Fibroblast of peridontal ligament (primary cell): ENCODE data around the gene GLOD5.

Experiments
- DNase-seq: peaks from one replicate; pipeline ENCODE4 v3.0.0-alpha.2; 2010; ENCODE audit errors: extremely low read depth

The GLOD5 gene

GRCh38 chrX:48754238-48754637, 7.3 kb upstream of the GLOD5 start:
- DNase-seq: no peak

- no peak for DNase-seq
Observed at GRCh38 chrX:48769230-48769629, 7.7 kb downstream of the GLOD5 start.

GRCh38 chrX:48770296-48770695, 8.7 kb downstream of the GLOD5 start:
- DNase-seq: no peak

GRCh38 chrX:48772602-48773001, 11.1 kb downstream of the GLOD5 start:
- DNase-seq: no peak

- no peak for DNase-seq
Observed at GRCh38 chrX:48776818-48777439, 15.4 kb downstream of the GLOD5 start.

GRCh38 chrX:48779399-48779798, 17.9 kb downstream of the GLOD5 start:
- no peak for DNase-seq

GRCh38 chrX:48781705-48782104, 20.2 kb downstream of the GLOD5 start:
- DNase-seq: no peak

GRCh38 chrX:48782216-48782615, 20.7 kb downstream of the GLOD5 start:
- DNase-seq: no peak

GRCh38 chrX:48782795-48783194, 21.2 kb downstream of the GLOD5 start:
- no peak for DNase-seq

- no peak for DNase-seq
Observed at GRCh38 chrX:48784726-48785125, 23.2 kb downstream of the GLOD5 start.

GRCh38 chrX:48785186-48785539, 23.6 kb downstream of the GLOD5 start:
- no peak for DNase-seq

- no peak for DNase-seq
Observed at GRCh38 chrX:48785540-48786214, 24.1 kb downstream of the GLOD5 start.

GRCh38 chrX:48786341-48786800, 24.8 kb downstream of the GLOD5 start, which contains the start of gene GATA1:
Gene GATA1 (plus strand): TSS chrX:48786590. CDS start chrX:48791110, 4,520 bp downstream.
- DNase-seq: no peak

- DNase-seq: no peak
Observed at GRCh38 chrX:48786825-48787504, 25.4 kb downstream of the GLOD5 start.

- DNase-seq: no peak
Observed at GRCh38 chrX:48787505-48788443, 26.2 kb downstream of the GLOD5 start.

GRCh38 chrX:48789366-48790220, 28.0 kb downstream of the GLOD5 start:
- DNase-seq: no peak

- DNase-seq: no peak
Observed at GRCh38 chrX:48790477-48790876, 28.9 kb downstream of the GLOD5 start.

- no peak for DNase-seq
Observed at GRCh38 chrX:48791063-48791820, 29.7 kb downstream of the GLOD5 start.

- no peak for DNase-seq
Observed at GRCh38 chrX:48792219-48792618, 30.7 kb downstream of the GLOD5 start.

- DNase-seq: no peak
Observed at GRCh38 chrX:48793935-48794334, 32.4 kb downstream of the GLOD5 start.
